Adipose tissue (tissue), 3 donors: ENCODE results near the gene TET1. TPM values are rescaled to one million over a fixed set of nuclear protein-coding genes. Genes with fewer than 3 reads are reported as not detected.
"Not testable (repeated sequence)": the region's sequence is repeated elsewhere in the genome, so short reads cannot be mapped to it uniquely, and the experiment has no call there.

ENCODE experiments used
- H3K27ac ChIP-seq: one replicate; pipeline ENCODE4 v1.5.1; 2013; ENCODE audit warnings: low read depth, low read length
- WGBS, 3 donors: extraction: QIAGEN DNeasy Blood & Tissue Kit; methylation state at CpG; one replicate each; pipeline ENCODE4 v1.1.7; 2013; 5-methylcytosine and 5-hydroxymethylcytosine counted together
- polyA plus RNA-seq, 3 donors: library from polyadenylated mRNA; stranded (reverse); fragments of 200-250 nt; gene quantifications; one replicate each; pipeline ENCODE4 v1.2.3, GENCODE V29; 2013
- donor health status: healthy with polysubstance abuse.
- donor health status: Bipolar disorder and iron deficiency.
- donor health status: healthy.

TET1 gene
- polyA plus RNA-seq, 3 donors, result 0.21 to 0.79 (median 0.27) TPM

GRCh38 chr10:68600041-68600778 lies 40.1 kb downstream of the TET1 start:
- no peak overlapping the region for H3K27ac ChIP-seq
- 1 to 5% (median 4%) methylated on average over 17 of the region's 17 CpGs for WGBS, 3 donors

GRCh38 chr10:68601501-68602265 lies 41.5 kb downstream of the TET1 start:
- H3K27ac ChIP-seq, result no peak overlapping the region
- WGBS, 3 donors, result 40 to 54% (median 47%) methylated on average over 2 of the region's 2 CpGs

DNA sequence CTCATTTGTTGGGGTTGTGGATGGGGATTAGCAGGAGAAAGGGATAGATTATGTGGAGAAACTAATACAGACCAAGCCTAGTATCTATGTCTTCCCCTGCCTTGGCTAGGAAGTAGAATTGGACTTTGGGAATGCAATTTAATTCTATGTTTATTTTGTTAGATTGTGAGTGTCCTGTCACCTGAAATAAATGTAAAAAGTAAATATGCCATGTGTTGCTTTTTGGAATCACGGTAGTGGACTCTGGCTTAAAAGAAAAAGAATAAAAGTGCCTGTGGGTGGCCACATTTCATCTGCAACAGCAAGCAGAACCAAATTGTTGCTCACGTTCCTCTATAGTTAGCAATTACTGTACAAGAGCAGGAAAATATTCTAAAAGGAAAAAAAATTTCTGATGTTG lies 42.3 kb downstream of the TET1 start:
- H3K27ac ChIP-seq, result no peak overlapping the region
- 51 to 86% (median 79%) methylated on average over 2 of the region's 2 CpGs for WGBS, 3 donors

GRCh38 chr10:68603766-68604165 lies 43.6 kb downstream of the TET1 start:
- H3K27ac ChIP-seq, result no peak overlapping the region
- WGBS, 3 donors, result 94 to 97% (median 97%) methylated on average over 3 of the region's 3 CpGs

DNA sequence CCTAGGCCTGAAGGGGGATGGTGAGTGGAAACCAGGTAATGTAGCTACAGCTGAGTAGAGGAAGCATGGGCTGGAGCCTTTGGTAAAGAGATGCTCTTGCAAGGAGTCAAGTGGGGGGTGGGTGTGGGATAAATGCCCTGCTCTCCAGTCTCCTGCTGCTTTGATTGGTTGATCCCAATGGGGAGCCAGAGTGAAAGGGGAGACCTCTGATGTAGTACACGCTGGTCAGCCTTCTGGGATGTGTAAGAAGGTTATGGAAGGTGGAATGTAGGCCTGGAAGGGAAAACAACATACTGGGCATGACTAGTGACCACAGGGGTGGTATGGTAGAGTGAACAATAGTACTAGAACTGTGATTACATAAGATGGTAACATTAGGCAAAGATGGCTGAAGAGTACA lies 44.3 kb downstream of the TET1 start:
- 84 to 100% (median 95%) methylated on average over 1 of the region's 1 CpG for WGBS, 3 donors
- no peak overlapping the region for H3K27ac ChIP-seq

DNA sequence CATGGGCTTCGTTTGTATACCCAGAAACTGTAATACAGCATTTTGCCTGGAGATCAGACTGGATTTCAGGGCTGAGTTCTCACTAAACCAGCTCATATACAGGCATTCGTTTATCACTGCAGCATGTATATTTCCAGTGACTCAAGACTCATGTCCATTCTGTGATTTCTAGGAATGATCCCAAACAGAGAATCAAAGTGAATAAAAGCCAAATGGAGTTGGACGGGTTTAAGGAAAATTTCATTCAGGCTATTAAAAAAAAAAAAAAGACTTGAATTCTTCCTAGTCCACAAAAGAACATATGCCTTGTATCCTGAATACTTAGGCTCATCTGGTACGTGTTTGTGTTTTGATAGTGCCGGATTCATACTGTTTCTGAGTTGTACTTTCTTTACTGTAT lies 46.8 kb downstream of the TET1 start:
- WGBS, 3 donors, result 62 to 80% (median 72%) methylated on average over 5 of the region's 5 CpGs
- H3K27ac ChIP-seq, result no peak overlapping the region

- not testable (repeated sequence) for H3K27ac ChIP-seq
- WGBS, 3 donors, result 96 to 98% (median 97%) methylated on average over 10 of the region's 10 CpGs
Observed at GRCh38 chr10:68610023-68610422, 49.9 kb downstream of the TET1 start.

GRCh38 chr10:68611227-68611626 lies 51.1 kb downstream of the TET1 start:
- 85 to 99% (median 98%) methylated on average over 3 of the region's 3 CpGs for WGBS, 3 donors
- H3K27ac ChIP-seq, result no peak overlapping the region

DNA sequence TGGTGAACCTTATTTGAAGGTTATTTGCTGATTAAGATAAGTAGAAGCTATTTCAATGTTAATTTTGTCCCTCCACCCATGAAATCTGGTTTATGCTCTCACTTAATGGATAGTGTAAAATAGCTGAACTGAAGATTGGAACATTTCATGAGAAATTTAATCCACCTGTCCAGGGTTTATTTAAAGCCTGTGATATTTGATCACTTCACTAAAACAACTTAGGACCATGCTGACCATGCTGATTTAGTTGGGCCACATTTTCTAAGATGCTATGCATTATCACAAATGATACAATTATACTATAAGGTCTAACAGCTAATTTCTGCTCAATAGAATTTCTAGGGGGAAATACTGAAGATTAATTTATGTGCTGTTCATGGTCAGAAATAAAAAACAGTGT lies 53.8 kb downstream of the TET1 start:
- not testable (repeated sequence) for H3K27ac ChIP-seq

DNA sequence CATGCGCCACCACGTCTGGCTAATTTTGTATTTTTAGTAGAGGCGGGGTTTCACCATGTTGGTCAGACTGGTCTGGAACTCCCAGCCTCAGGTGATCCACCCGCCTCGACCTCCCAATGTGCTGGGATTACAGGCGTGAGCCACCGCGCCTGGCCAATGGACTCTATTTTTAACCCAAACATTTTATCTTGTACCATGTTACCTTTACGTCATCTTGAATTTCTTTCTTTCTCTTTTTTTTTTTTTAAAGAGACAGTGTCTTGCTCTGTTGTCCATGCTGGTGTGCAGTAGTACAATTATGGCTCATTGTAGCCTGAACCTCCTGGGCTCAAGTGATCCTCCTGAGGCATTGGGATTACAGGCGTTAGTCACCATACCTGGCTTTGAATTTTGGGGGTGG lies 57.6 kb downstream of the TET1 start:
- WGBS, 3 donors, result 70 to 92% (median 87%) methylated on average over 10 of the region's 10 CpGs
- not testable (repeated sequence) for H3K27ac ChIP-seq

DNA sequence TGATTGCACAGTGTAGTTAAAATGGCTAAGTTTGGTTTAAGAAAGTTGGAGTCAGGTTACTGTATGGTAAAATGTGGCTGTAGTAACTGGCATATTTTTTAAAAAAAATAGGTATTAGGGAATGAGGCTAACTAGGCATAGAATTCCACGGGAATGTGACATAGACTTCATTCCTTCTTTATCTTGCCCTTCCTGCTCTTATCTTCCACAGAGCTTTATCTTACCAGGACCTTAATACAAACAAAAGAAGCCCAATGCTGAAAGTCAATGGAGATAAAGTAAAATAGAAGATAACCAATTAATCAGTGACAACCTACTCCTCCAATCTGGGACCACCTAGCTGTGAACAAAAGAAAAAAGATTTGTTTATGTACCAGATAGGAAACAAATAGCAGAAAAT lies 58.1 kb downstream of the TET1 start:
- 0% methylated on average over 1 of the region's 1 CpG for WGBS, 3 donors
- no peak overlapping the region for H3K27ac ChIP-seq

GRCh38 chr10:68619595-68619994 lies 59.5 kb downstream of the TET1 start:
- 92 to 94% (median 94%) methylated on average over 3 of the region's 3 CpGs for WGBS, 3 donors
- no peak overlapping the region for H3K27ac ChIP-seq

DNA sequence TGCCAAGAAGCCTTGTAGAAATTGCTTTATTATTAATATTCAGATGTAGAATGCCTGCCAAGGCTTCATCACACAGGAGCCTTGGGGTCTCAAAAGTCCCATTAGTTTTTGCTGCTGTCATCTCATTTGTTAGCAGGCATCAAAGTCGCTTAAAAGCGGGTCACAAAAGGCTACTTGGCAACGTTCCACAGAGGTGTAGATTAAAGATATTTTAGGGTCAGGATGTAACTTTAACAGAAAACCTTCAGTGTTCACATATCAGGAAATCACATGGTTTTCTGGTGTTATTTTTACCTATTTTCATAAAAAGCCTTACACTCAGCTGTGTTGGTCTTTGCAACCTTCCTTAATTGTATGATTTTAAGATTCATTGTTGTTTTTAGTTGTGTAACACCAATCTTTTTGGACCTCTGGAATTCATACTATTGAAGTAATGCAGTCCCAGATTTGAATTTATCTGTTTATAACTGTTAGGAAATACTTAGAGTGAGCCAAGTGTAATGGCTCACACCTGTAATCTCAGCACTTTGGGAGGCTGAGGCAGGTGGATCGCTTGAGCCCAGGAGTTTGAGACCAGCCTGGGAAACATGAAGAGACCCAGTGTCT lies 65.3 kb downstream of the TET1 start:
- H3K27ac ChIP-seq, result no peak overlapping the region
- 41 to 62% (median 43%) methylated on average over 4 of the region's 4 CpGs for WGBS, 3 donors

DNA sequence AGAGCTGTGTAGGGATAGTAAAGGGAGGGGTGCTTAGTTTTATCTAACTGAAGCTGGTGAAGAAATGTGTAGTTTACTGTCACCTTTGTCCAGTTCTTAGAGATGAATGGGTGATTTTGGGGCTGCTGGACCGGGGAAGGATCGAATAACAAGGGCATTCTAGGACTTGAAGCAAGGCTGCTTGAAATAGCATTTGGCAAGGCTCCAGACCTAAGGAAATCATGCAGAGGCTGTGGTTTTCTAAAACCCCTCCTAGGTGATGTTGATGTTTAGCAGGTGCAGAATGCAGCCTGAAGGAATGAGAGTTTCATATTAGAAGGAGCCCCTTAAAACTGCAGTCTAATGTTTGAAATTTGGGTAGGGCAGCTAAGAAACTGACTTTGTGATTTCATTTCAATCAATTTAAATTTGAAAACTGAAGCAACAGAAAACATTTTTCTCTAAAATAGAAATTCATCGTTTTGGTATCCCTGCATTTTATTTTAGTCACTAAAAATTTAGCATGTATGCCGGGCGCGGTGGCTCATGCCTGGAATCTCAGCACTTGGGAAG lies 68.5 kb downstream of the TET1 start:
- H3K27ac ChIP-seq, result no peak overlapping the region
- 54 to 66% (median 65%) methylated on average over 6 of the region's 6 CpGs for WGBS, 3 donors

GRCh38 chr10:68632271-68632560 lies 72.1 kb downstream of the TET1 start:
- WGBS, 3 donors, result 97 to 99% (median 99%) methylated on average over 9 to 10 of the region's 10 CpGs
- not testable (repeated sequence) for H3K27ac ChIP-seq

- 94 to 96% (median 95%) methylated on average over 4 of the region's 4 CpGs for WGBS, 3 donors
- no peak overlapping the region for H3K27ac ChIP-seq
Observed at GRCh38 chr10:68633281-68633680, 73.1 kb downstream of the TET1 start.

GRCh38 chr10:68633816-68634466 lies 73.8 kb downstream of the TET1 start:
- WGBS, 3 donors, result 82 to 96% (median 91%) methylated on average over 4 of the region's 4 CpGs
- no peak overlapping the region for H3K27ac ChIP-seq

- WGBS, 3 donors, result 83 to 91% (median 88%) methylated on average over 3 of the region's 3 CpGs
- H3K27ac ChIP-seq, result no peak overlapping the region
Observed at GRCh38 chr10:68636335-68636734, 76.2 kb downstream of the TET1 start.

DNA sequence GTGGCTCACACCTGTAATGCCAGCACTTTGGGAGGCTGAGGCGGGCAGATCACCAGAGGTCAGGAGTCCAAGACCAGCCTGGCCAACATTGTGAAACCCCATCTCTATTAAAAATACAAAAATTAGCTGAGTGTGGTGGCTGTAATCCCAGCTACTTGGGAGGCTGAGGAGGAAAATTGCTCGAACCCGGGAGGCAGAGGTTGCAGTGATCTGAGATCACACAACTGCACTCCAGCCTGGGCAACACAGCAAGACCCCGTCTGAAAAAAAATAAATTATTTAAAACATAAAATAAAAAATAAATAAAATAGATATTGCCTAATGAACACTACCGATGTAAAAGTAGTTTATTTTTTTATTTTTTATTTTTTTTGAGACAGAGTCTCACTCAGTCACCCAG lies 83.4 kb downstream of the TET1 start:
- WGBS, 3 donors, result 86 to 99% (median 99%) methylated on average over 5 of the region's 5 CpGs
- not testable (repeated sequence) for H3K27ac ChIP-seq
